Measurements from ENCODE around the gene SLC25A51. TPM values are rescaled to one million over a fixed set of nuclear protein-coding genes. Genes with fewer than 3 reads are reported as not detected.

SLC25A51 gene
- total and polyA plus RNA-seq, 2 donors from 2014 or later = 10.7 to 25.5 TPM

GRCh38 chr9:37941253-37941652 is 37.3 kb upstream of the SLC25A51 start:
- intact Hi-C loops (cut with DNase I) = no loop called here
- FAIRE-seq = no peak
- H3K36me3 ChIP-seq (ENCODE audit: control insufficient read depth in 2 of 3, insufficient read depth in 3 of 3, low read length in 3 of 3) = peaks cover 0 to 12% (median 2%) of the 10 kb centered on the region in 3 donors
- no peak for TF ChIP-seq CTCF (IDR thresholded peaks at IDR 0.05; ENCODE audit: borderline replicate concordance, extremely low read depth, insufficient read depth)
- H3K27me3 ChIP-seq (ENCODE audit: control insufficient read depth, insufficient read depth, low read length) = no peaks in the 10 kb centered on the region
- peaks cover 5 to 45% (median 39%) of the 10 kb centered on the region in 3 donors for H3K4me1 ChIP-seq (ENCODE audit: control insufficient read depth in 2 of 3, insufficient read depth in 2 of 3, low read depth in 1 of 3, low read length in 3 of 3)
- H3K4me3 ChIP-seq (ENCODE audit: low read length in 3 of 3) = no peak overlapping the region
- DNase-seq = no peak
- H3K27ac ChIP-seq (ENCODE audit: low read depth in 2 of 2, low read length in 2 of 2) = no peak overlapping the region
- H3K9ac ChIP-seq (ENCODE audit: low read length in 3 of 3) = no peak overlapping the region
- no peaks in the 10 kb centered on the region for H3K9me3 ChIP-seq (ENCODE audit: control insufficient read depth in 2 of 3, insufficient read depth in 1 of 3, low read length in 3 of 3)

- Histone ChIP-seq H3K4me1 (ENCODE audit: control insufficient read depth in 2 of 3, insufficient read depth in 2 of 3, low read depth in 1 of 3, low read length in 3 of 3) (peaks cover 5 to 41% (median 33%) of the 10 kb centered on the region in 3 donors), H3K9ac (ENCODE audit: low read length in 3 of 3) (peak overlapping the region in 1 of 3 donors; percentile 27), H3K27me3 (ENCODE audit: control insufficient read depth, insufficient read depth, low read length) (no peaks in the 10 kb centered on the region), H3K36me3 (ENCODE audit: control insufficient read depth in 2 of 3, insufficient read depth in 3 of 3, low read length in 3 of 3) (peaks cover 0 to 8% (median 0%) of the 10 kb centered on the region in 3 donors), H3K4me3 (ENCODE audit: low read length in 3 of 3) (no peak overlapping the region), H3K9me3 (ENCODE audit: control insufficient read depth in 2 of 3, insufficient read depth in 1 of 3, low read length in 3 of 3) (no peaks in the 10 kb centered on the region), H3K27ac (ENCODE audit: low read depth in 2 of 2, low read length in 2 of 2) (no peak overlapping the region)
- intact Hi-C loops (cut with DNase I) = no loop called here
- DNase-seq (no peak), FAIRE-seq (no peak)
- TF ChIP-seq CTCF (IDR thresholded peaks at IDR 0.05; ENCODE audit: borderline replicate concordance, extremely low read depth, insufficient read depth) = no peak
Measured at GRCh38 chr9:37939575-37940095, 35.7 kb upstream of the SLC25A51 start.

- Histone ChIP-seq H3K4me3 (ENCODE audit: low read length in 3 of 3) (no peak overlapping the region), H3K27ac (ENCODE audit: low read depth in 2 of 2, low read length in 2 of 2) (peak overlapping the region; percentile 8 to 52), H3K9ac (ENCODE audit: low read length in 3 of 3) (peak overlapping the region in 1 of 3 donors; percentile 4), H3K36me3 (ENCODE audit: control insufficient read depth in 2 of 3, insufficient read depth in 3 of 3, low read length in 3 of 3) (peaks cover 0 to 8% (median 0%) of the 10 kb centered on the region in 3 donors), H3K9me3 (ENCODE audit: control insufficient read depth in 2 of 3, insufficient read depth in 1 of 3, low read length in 3 of 3) (no peaks in the 10 kb centered on the region), H3K27me3 (ENCODE audit: control insufficient read depth, insufficient read depth, low read length) (no peaks in the 10 kb centered on the region), H3K4me1 (ENCODE audit: control insufficient read depth in 2 of 3, insufficient read depth in 2 of 3, low read depth in 1 of 3, low read length in 3 of 3) (peaks cover 5 to 30% (median 21%) of the 10 kb centered on the region in 3 donors)
- intact Hi-C loops (cut with DNase I) = no loop called here
- DNase-seq (peak in 4 of 5 donors; percentile 77 to 91 (median 86)), FAIRE-seq (no peak)
- TF ChIP-seq CTCF (IDR thresholded peaks at IDR 0.05; ENCODE audit: borderline replicate concordance, extremely low read depth, insufficient read depth) = no peak
Measured at GRCh38 chr9:37938121-37938891, 34.4 kb upstream of the SLC25A51 start.

Measured in kidney (tissue), 14 donors.